ENCODE data around the gene TIFAB.

TIFAB gene

GRCh38 chr5:135491038-135491551 is 38.9 kb upstream of the TIFAB start:
- H2BK15ac ChIP-seq (ENCODE audit: low read depth, poor library complexity, severe bottlenecking), result no peak overlapping the region
- no peak overlapping the region for H2BK5ac ChIP-seq (ENCODE audit: low read depth, low read length, poor library complexity, severe bottlenecking)
- H3K79me1 ChIP-seq (replicated peaks; ENCODE audit: low read length, poor library complexity, severe bottlenecking), result no peaks in the 10 kb centered on the region
- no peaks in the 10 kb centered on the region for H3K9me3 ChIP-seq (ENCODE audit: control insufficient read depth, low read length)
- 8% methylated on average over 13 of the region's 14 CpGs for WGBS
- no peak overlapping the region for H2BK12ac ChIP-seq (ENCODE audit: low read length in 2 of 2)
- H2AFZ ChIP-seq (ENCODE audit: low read depth, low read length), result no peak overlapping the region
- H3K9ac ChIP-seq (ENCODE audit: low read length), result no peak overlapping the region
- H3K4me1 ChIP-seq (ENCODE audit: control insufficient read depth, insufficient read depth, low read depth, low read length), result peaks cover 32% of the 10 kb centered on the region
- H3K4ac ChIP-seq (ENCODE audit: low read depth in 1 of 2, low read length in 2 of 2), result no peak overlapping the region
- H3K36me3 ChIP-seq (ENCODE audit: control insufficient read depth in 1 of 2, insufficient read depth in 2 of 2, low read depth in 1 of 2, low read length in 2 of 2), result no peaks in the 10 kb centered on the region
- no peak overlapping the region for H3K4me3 ChIP-seq (ENCODE audit: insufficient read depth in 1 of 2, low read depth in 1 of 2, low read length in 2 of 2)
- no peak overlapping the region for H2BK120ac ChIP-seq (ENCODE audit: low read depth, low read length)
- H3K14ac ChIP-seq (ENCODE audit: low read length in 2 of 2), result no peak overlapping the region
- peaks cover 55 to 96% of the 10 kb centered on the region in 2 experiments for H3K27me3 ChIP-seq (ENCODE audit: control insufficient read depth in 1 of 2, insufficient read depth in 1 of 2, low read length in 2 of 2)
- no peak overlapping the region for H3K27ac ChIP-seq (ENCODE audit: low read length, poor library complexity, severe bottlenecking)
- DNase-seq, result no peak
- no peak overlapping the region for H4K91ac ChIP-seq (ENCODE audit: low read length)
- H2AK5ac ChIP-seq (ENCODE audit: low read length, severe bottlenecking), result no peak overlapping the region
- no peak overlapping the region for H3K23ac ChIP-seq (ENCODE audit: low read length in 2 of 2)
- no peak overlapping the region for H3K4me2 ChIP-seq (ENCODE audit: low read length, poor library complexity, severe bottlenecking)
- no peak overlapping the region for H3K18ac ChIP-seq (ENCODE audit: low read depth in 1 of 2, low read length in 2 of 2)
- no peak overlapping the region for H4K8ac ChIP-seq (ENCODE audit: low read length)

DNA sequence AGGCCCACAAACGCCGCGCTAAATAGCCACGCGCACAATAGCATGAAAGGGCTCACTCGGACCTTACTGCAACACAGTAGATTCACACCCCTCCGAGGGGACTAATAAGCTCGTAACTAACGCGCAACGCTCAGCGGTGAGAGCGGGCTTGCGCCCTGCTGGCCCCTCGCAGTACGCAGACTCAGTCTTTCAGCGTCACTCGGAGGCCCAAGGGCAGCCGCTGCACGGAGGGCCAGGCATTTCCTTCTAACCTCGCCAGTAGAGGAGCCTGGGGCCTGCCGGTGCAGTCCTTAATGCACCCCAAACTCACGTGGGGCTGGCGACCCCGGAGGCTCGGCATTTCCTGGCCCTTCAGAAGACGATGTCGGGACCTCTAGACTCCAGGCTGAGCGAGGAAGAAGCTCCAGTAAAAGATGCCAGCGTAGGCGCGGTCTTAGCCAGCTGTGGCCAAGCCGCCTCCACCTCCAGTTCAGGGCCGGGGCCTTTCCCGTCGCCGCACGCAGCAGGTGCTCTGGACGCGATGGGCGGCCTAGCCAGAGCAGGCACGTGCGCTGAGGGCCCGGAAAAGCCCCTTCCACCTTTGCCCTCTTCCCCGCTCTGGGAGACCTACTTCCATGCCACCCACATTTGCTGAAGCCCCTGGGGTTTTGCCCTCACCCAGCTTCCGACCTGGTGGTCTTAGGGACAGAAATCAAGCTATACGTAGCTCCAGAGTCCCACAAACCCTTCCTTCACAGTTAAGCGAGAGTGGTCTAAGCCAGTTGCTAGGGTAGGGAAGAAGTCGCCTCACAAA is 38.3 kb upstream of the TIFAB start:
- no peak overlapping the region for H2BK120ac ChIP-seq (ENCODE audit: low read depth, low read length)
- H2AFZ ChIP-seq (ENCODE audit: low read depth, low read length), result no peak overlapping the region
- H3K9me3 ChIP-seq (ENCODE audit: control insufficient read depth, low read length), result no peaks in the 10 kb centered on the region
- H3K4ac ChIP-seq (ENCODE audit: low read depth in 1 of 2, low read length in 2 of 2), result no peak overlapping the region
- no peak overlapping the region for H3K18ac ChIP-seq (ENCODE audit: low read depth in 1 of 2, low read length in 2 of 2)
- H3K27me3 ChIP-seq (ENCODE audit: control insufficient read depth in 1 of 2, insufficient read depth in 1 of 2, low read length in 2 of 2), result peaks cover 62 to 99% of the 10 kb centered on the region in 2 experiments
- no peak overlapping the region for H3K23ac ChIP-seq (ENCODE audit: low read length in 2 of 2)
- no peak overlapping the region for H2BK12ac ChIP-seq (ENCODE audit: low read length in 2 of 2)
- no peak for DNase-seq
- no peak overlapping the region for H2AK5ac ChIP-seq (ENCODE audit: low read length, severe bottlenecking)
- H3K4me1 ChIP-seq (ENCODE audit: control insufficient read depth, insufficient read depth, low read depth, low read length), result peaks cover 32% of the 10 kb centered on the region
- peak overlapping the region; percentile 46 for H3K4me2 ChIP-seq (ENCODE audit: low read length, poor library complexity, severe bottlenecking)
- H3K79me1 ChIP-seq (replicated peaks; ENCODE audit: low read length, poor library complexity, severe bottlenecking), result no peaks in the 10 kb centered on the region
- H2BK15ac ChIP-seq (ENCODE audit: low read depth, poor library complexity, severe bottlenecking), result no peak overlapping the region
- WGBS, result 3% methylated on average over 44 of the region's 49 CpGs
- H3K36me3 ChIP-seq (ENCODE audit: control insufficient read depth in 1 of 2, insufficient read depth in 2 of 2, low read depth in 1 of 2, low read length in 2 of 2), result no peaks in the 10 kb centered on the region
- H4K91ac ChIP-seq (ENCODE audit: low read length), result no peak overlapping the region
- H2BK5ac ChIP-seq (ENCODE audit: low read depth, low read length, poor library complexity, severe bottlenecking), result no peak overlapping the region
- H3K14ac ChIP-seq (ENCODE audit: low read length in 2 of 2), result no peak overlapping the region
- H4K8ac ChIP-seq (ENCODE audit: low read length), result no peak overlapping the region
- H3K9ac ChIP-seq (ENCODE audit: low read length), result peak overlapping the region; percentile 81
- no peak overlapping the region for H3K27ac ChIP-seq (ENCODE audit: low read length, poor library complexity, severe bottlenecking)
- H3K4me3 ChIP-seq (ENCODE audit: insufficient read depth in 1 of 2, low read depth in 1 of 2, low read length in 2 of 2), result peak overlapping the region in 1 of 2 experiments; percentile 78

DNA sequence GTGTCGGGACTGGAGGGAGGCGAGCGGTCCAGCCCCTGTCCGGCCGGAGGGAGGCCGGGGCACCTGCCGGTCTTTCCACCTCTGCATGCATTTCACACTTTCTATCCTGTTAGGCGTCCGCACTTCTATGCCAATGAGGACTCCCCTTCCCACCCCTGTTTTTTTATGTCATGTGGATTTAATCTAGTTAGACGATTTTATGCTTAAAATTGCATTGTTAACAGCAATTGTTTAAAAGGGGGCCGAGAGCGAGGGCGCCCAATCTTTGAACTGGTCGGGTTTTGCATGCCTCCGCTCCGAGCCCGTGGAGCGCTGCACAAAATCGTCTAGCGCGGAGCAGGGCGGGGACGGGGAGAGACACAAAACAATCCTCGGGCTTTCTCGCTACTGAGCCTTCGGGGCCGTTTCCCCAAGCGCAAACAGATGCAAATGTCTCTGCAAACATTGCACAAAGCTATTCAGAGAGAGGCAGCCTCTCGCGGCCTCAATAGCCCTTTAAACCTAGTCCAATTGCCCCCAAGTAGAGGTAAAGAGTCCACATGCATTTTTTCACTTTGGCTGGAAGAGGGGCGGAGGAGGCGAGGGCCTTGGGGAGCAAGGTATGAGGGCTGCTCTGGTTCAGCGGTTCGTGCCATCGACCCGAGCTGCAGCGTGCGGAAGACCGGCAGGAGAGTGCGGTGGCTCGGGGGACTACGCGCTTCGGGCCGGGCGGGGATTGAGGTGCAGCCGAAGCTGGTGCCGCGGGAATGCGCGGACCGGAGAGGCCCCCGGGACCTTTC is 37.5 kb upstream of the TIFAB start:
- H3K79me1 ChIP-seq (replicated peaks; ENCODE audit: low read length, poor library complexity, severe bottlenecking), result no peaks in the 10 kb centered on the region
- no peak overlapping the region for H3K18ac ChIP-seq (ENCODE audit: low read depth in 1 of 2, low read length in 2 of 2)
- H3K4me2 ChIP-seq (ENCODE audit: low read length, poor library complexity, severe bottlenecking), result peak overlapping the region; percentile 98
- no peak overlapping the region for H3K14ac ChIP-seq (ENCODE audit: low read length in 2 of 2)
- no peaks in the 10 kb centered on the region for H3K36me3 ChIP-seq (ENCODE audit: control insufficient read depth in 1 of 2, insufficient read depth in 2 of 2, low read depth in 1 of 2, low read length in 2 of 2)
- H2BK5ac ChIP-seq (ENCODE audit: low read depth, low read length, poor library complexity, severe bottlenecking), result no peak overlapping the region
- H2AK5ac ChIP-seq (ENCODE audit: low read length, severe bottlenecking), result no peak overlapping the region
- no peak overlapping the region for H2AFZ ChIP-seq (ENCODE audit: low read depth, low read length)
- H3K23ac ChIP-seq (ENCODE audit: low read length in 2 of 2), result no peak overlapping the region
- H3K4ac ChIP-seq (ENCODE audit: low read depth in 1 of 2, low read length in 2 of 2), result no peak overlapping the region
- peak overlapping the region; percentile 40 to 78 for H3K4me3 ChIP-seq (ENCODE audit: insufficient read depth in 1 of 2, low read depth in 1 of 2, low read length in 2 of 2)
- H4K8ac ChIP-seq (ENCODE audit: low read length), result no peak overlapping the region
- H2BK120ac ChIP-seq (ENCODE audit: low read depth, low read length), result no peak overlapping the region
- no peak overlapping the region for H3K27ac ChIP-seq (ENCODE audit: low read length, poor library complexity, severe bottlenecking)
- H3K9me3 ChIP-seq (ENCODE audit: control insufficient read depth, low read length), result no peaks in the 10 kb centered on the region
- no peak overlapping the region for H2BK15ac ChIP-seq (ENCODE audit: low read depth, poor library complexity, severe bottlenecking)
- peak overlapping the region; percentile 81 for H3K9ac ChIP-seq (ENCODE audit: low read length)
- H2BK12ac ChIP-seq (ENCODE audit: low read length in 2 of 2), result no peak overlapping the region
- no peak for DNase-seq
- H4K91ac ChIP-seq (ENCODE audit: low read length), result no peak overlapping the region
- H3K27me3 ChIP-seq (ENCODE audit: control insufficient read depth in 1 of 2, insufficient read depth in 1 of 2, low read length in 2 of 2), result peaks cover 67 to 97% of the 10 kb centered on the region in 2 experiments
- H3K4me1 ChIP-seq (ENCODE audit: control insufficient read depth, insufficient read depth, low read depth, low read length), result peaks cover 32% of the 10 kb centered on the region
- 3% methylated on average over 42 of the region's 53 CpGs for WGBS
